ENCODE measurements around the gene MCM9. TPM values are rescaled to one million over a fixed set of nuclear protein-coding genes. Genes with fewer than 3 reads are reported as not detected.

The MCM9 gene
- total and polyA plus RNA-seq, 8 donors: 5.0 to 14.4 (median 7.7) TPM

DNA sequence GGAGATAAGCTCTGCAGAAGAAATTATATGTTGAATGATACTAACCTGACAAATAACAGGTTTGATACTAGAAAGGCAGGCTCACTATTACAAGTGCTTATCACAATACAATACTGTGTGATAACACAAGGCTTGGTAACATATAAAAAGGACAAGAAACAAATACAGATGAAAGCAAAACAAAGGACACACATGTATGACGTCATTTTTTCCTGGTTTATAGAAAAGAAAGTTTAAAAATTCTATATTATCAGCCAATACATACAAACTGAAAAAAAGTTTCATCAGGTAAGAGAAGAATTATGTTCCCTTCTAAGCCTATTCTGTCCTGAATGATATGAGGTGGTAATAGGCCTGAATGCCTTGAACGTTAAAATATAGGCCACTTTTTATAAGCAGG lies 32.3 kb upstream of the MCM9 start:
- 53 to 59% methylated on average over 2 of the region's 2 CpGs for WGBS, 2 donors
- H3K9me3 ChIP-seq: no peaks in the 10 kb centered on the region
- intact Hi-C loops (cut with DNase I): loop anchor here in 2 of 3 donors (10.0 kb wide), 1 partner anchor 148 kb away; no protein-coding TSS in a partner anchor

DNA sequence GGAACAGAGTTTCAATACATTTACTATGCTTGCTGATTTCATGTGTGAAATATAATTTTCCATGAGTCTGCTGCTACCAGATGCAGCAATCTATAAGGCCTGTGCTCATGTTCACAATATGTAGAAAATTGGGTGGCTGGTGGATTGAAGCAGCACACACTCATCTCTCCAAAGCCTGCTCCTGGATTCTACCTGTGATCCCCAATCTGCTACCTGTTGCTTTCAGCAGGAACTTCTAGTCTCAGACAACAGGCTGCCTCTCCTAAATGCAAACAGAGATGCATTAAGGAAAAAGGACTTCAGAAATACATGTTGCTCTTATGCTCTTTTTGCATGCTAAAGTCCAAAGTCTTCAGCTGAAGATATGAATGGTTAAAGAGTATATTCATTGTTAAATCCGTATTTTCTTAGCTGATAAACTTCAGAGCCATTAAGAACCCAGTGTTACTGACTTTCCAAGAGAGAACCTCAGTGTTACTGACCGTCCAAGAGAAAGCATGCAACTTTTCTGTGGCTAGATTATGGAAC lies 30.9 kb upstream of the MCM9 start:
- intact Hi-C loops (cut with DNase I): loop anchor here in 2 of 3 donors (10.0 kb wide), 1 partner anchor 149 kb away; no protein-coding TSS in a partner anchor
- FAIRE-seq: no peak
- H3K27ac ChIP-seq: no peak overlapping the region
- DNase-seq: no peak
- ATAC-seq: no peak
- no peaks in the 10 kb centered on the region for H3K36me3 ChIP-seq
- H3K27me3 ChIP-seq: no peaks in the 10 kb centered on the region
- H3K4me1 ChIP-seq: no peaks in the 10 kb centered on the region
- H3K9me3 ChIP-seq: no peaks in the 10 kb centered on the region
- WGBS, 2 donors: 59 to 66% methylated on average over 2 of the region's 2 CpGs
- TF ChIP-seq, protein P1, sequence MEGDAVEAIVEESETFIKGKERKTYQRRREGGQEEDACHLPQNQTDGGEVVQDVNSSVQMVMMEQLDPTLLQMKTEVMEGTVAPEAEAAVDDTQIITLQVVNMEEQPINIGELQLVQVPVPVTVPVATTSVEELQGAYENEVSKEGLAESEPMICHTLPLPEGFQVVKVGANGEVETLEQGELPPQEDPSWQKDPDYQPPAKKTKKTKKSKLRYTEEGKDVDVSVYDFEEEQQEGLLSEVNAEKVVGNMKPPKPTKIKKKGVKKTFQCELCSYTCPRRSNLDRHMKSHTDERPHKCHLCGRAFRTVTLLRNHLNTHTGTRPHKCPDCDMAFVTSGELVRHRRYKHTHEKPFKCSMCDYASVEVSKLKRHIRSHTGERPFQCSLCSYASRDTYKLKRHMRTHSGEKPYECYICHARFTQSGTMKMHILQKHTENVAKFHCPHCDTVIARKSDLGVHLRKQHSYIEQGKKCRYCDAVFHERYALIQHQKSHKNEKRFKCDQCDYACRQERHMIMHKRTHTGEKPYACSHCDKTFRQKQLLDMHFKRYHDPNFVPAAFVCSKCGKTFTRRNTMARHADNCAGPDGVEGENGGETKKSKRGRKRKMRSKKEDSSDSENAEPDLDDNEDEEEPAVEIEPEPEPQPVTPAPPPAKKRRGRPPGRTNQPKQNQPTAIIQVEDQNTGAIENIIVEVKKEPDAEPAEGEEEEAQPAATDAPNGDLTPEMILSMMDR (IDR thresholded peaks at IDR 0.05): no peak
- H3K4me3 ChIP-seq: no peak overlapping the region

More for the DNA sequence above, 32.3 kb upstream of the MCM9 start:
- DNase-seq (no peak), ATAC-seq (no peak), FAIRE-seq (no peak)
- Histone ChIP-seq H3K27ac (no peak overlapping the region), H3K4me3 (no peak overlapping the region), H3K4me1 (no peaks in the 10 kb centered on the region), H3K27me3 (no peaks in the 10 kb centered on the region), H3K36me3 (no peaks in the 10 kb centered on the region)
- TF ChIP-seq, protein P1 (IDR thresholded peaks at IDR 0.05): no peak

GRCh38 chr6:118965371-118965770 lies 30.4 kb upstream of the MCM9 start:
- Histone ChIP-seq H3K27ac (no peak overlapping the region), H3K9me3 (no peaks in the 10 kb centered on the region), H3K4me3 (no peak overlapping the region), H3K4me1 (no peaks in the 10 kb centered on the region), H3K27me3 (no peaks in the 10 kb centered on the region), H3K36me3 (no peaks in the 10 kb centered on the region)
- 55 to 60% methylated on average over 3 of the region's 3 CpGs for WGBS, 2 donors
- ATAC-seq (peak; percentile 73 to 77 (median 73)), FAIRE-seq (no peak), DNase-seq (no peak)
- TF ChIP-seq, protein P1 (IDR thresholded peaks at IDR 0.05): no peak
- intact Hi-C loops (cut with DNase I): loop anchor here in 2 of 3 donors (10.0 kb wide), 1 partner anchor 149 kb away; no protein-coding TSS in a partner anchor

DNA sequence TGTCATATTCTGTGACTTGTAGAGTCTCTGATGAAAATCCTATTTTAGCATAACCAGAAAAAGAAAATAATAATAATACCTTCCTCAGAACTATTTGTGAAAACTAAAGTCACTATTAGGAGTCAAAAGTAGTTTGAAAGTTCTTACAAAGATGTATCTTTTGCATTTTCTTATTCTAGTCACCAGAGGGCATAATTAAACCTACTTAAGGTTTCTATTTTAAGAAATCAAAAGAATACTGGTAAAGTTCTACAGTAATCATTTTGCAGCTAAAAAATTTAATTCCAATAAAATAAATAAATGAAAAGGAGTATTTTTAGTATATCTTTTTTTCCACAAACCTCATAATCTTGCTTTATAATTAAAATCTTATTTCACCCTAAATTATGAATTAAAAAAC lies 28.0 kb upstream of the MCM9 start:
- TF ChIP-seq, protein P1 (IDR thresholded peaks at IDR 0.05): peak in 1 of 4 donors; percentile 21
- DNase-seq (no peak), FAIRE-seq (peak; percentile 78), ATAC-seq (no peak)
- H3K36me3 ChIP-seq: no peaks in the 10 kb centered on the region
- intact Hi-C loops (cut with DNase I): loop anchor here in 2 of 3 donors (10.0 kb wide), 1 partner anchor 152 kb away; no protein-coding TSS in a partner anchor
- no peak overlapping the region for H3K4me3 ChIP-seq
- no peak overlapping the region for H3K27ac ChIP-seq
- H3K4me1 ChIP-seq: no peaks in the 10 kb centered on the region
- no peaks in the 10 kb centered on the region for H3K27me3 ChIP-seq
- H3K9me3 ChIP-seq: no peaks in the 10 kb centered on the region

DNA sequence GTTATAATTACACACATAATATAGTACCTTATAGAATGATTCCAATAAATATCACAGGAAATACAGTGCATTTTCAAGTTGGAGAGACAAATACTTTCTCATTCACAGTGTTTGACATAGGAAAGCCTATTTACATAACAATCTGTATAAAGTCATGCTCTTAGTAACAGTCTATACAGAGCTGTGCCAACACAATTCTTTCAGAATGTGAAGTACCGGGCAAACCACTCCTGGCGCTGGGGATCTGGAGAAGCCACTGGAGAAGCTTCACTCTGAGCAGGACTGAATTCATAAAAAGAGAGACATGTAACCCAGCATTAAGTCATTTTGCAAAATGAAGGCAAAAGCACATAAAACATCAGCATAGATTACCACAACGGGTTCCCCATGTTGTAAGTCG lies 24.9 kb upstream of the MCM9 start:
- Histone ChIP-seq H3K4me1 (no peaks in the 10 kb centered on the region), H3K4me3 (no peak overlapping the region), H3K27me3 (no peaks in the 10 kb centered on the region), H3K27ac (no peak overlapping the region), H3K9me3 (no peaks in the 10 kb centered on the region), H3K36me3 (no peaks in the 10 kb centered on the region)
- TF ChIP-seq, protein P1 (IDR thresholded peaks at IDR 0.05): no peak
- intact Hi-C loops (cut with DNase I): loop anchor here in 2 of 3 donors (10.0 kb wide), 1 partner anchor 155 kb away; no protein-coding TSS in a partner anchor
- no peak for DNase-seq
- no peak for ATAC-seq
- WGBS, 2 donors: 90 to 95% methylated on average over 4 of the region's 4 CpGs
- FAIRE-seq: no peak

All from pancreas (tissue), 10 donors.